ENCODE measurements around the gene C19orf73. TPM values are rescaled to one million over a fixed set of nuclear protein-coding genes. Genes with fewer than 3 reads are reported as not detected.
A peak's percentile ranks its signal among the peaks of the same experiment; 100 is the strongest.

C19orf73 gene
- total RNA-seq, 1 experiment from 2014 or later, result 2.2 TPM

GRCh38 chr19:49086296-49086695 is 32.6 kb downstream of the C19orf73 start:
- Histone ChIP-seq H3K4me3 (replicated peaks in 1 of 2; ENCODE audit: low read depth in 1 of 2, low read length in 2 of 2) (peak overlapping the region; percentile 86), H3K27me3 (ENCODE audit: insufficient read depth, low read length) (no peaks in the 10 kb centered on the region), H2AFZ (ENCODE audit: low read depth, low read length, poor library complexity, severe bottlenecking) (no peak overlapping the region), H3K9ac (ENCODE audit: low read length) (peak overlapping the region; percentile 78), H3K79me2 (ENCODE audit: insufficient read depth, low read length) (peaks cover 60% of the 10 kb centered on the region), H3K9me2 (ENCODE audit: insufficient read depth) (no peaks in the 10 kb centered on the region), H3K4me2 (ENCODE audit: low read length) (peak overlapping the region; percentile 90), H3K4me1 (ENCODE audit: control insufficient read depth in 1 of 2, insufficient read depth in 2 of 2, low read length in 2 of 2) (peaks cover 6 to 25% of the 10 kb centered on the region in 2 experiments), H3K9me3 (ENCODE audit: control insufficient read depth in 1 of 2, insufficient read depth in 1 of 2, low read depth in 1 of 2, low read length in 2 of 2) (no peaks in the 10 kb centered on the region), H3K36me3 (ENCODE audit: control insufficient read depth in 1 of 2, insufficient read depth in 2 of 2, low read length in 2 of 2) (peaks cover 21 to 37% of the 10 kb centered on the region in 2 experiments), H3K27ac (ENCODE audit: low read depth, low read length) (peak overlapping the region; percentile 94), H4K20me1 (ENCODE audit: insufficient read depth) (peaks cover 35% of the 10 kb centered on the region; the same call in 1 of the 2 replicates)
- ChIA-PET RAD21 (ENCODE audit: low non-redundant PET in 1 of 2, low total read pairs in 2 of 2, uncharacterized antibody in 2 of 2, unreplicated experiment in 2 of 2) (no interaction called here), CTCF (interaction anchor here (0.8 kb wide), 1 partner anchor 11 kb away, joined by 3 read pairs; no protein-coding TSS in a partner anchor), POLR2A (no interaction called here)
- TF ChIP-seq ATF3 (IDR thresholded peaks at IDR 0.05) (no peak), RAD21 (IDR thresholded peaks at IDR 0.05; ENCODE audit: low read depth) (no peak), CBX3 (IDR thresholded peaks at IDR 0.05; ENCODE audit: low read depth) (no peak), EZH2phosphoT487 (IDR thresholded peaks at IDR 0.05; ENCODE audit: borderline replicate concordance) (no peak), EZH2 (IDR thresholded peaks at IDR 0.05) (no peak), EGR1 (IDR thresholded peaks at IDR 0.05; ENCODE audit: low read depth) (no peak), POLR2A (IDR thresholded peaks at IDR 0.05; ENCODE audit: borderline replicate concordance, extremely low read depth, insufficient read depth, insufficient read length) (no peak), CTCF (IDR thresholded peaks at IDR 0.05 in 2 of 3, conservative IDR thresholded peaks at IDR 0.05 in 1 of 3; ENCODE audit: borderline replicate concordance in 1 of 3, insufficient read depth in 1 of 3, low read depth in 2 of 3, low read length in 2 of 3) (no peak), ZNF274 (IDR thresholded peaks at IDR 0.05; ENCODE audit: low read depth, low read length) (no peak), SRF (IDR thresholded peaks at IDR 0.05; ENCODE audit: low read depth) (no peak)
- TF ChIP-seq, protein P1, sequence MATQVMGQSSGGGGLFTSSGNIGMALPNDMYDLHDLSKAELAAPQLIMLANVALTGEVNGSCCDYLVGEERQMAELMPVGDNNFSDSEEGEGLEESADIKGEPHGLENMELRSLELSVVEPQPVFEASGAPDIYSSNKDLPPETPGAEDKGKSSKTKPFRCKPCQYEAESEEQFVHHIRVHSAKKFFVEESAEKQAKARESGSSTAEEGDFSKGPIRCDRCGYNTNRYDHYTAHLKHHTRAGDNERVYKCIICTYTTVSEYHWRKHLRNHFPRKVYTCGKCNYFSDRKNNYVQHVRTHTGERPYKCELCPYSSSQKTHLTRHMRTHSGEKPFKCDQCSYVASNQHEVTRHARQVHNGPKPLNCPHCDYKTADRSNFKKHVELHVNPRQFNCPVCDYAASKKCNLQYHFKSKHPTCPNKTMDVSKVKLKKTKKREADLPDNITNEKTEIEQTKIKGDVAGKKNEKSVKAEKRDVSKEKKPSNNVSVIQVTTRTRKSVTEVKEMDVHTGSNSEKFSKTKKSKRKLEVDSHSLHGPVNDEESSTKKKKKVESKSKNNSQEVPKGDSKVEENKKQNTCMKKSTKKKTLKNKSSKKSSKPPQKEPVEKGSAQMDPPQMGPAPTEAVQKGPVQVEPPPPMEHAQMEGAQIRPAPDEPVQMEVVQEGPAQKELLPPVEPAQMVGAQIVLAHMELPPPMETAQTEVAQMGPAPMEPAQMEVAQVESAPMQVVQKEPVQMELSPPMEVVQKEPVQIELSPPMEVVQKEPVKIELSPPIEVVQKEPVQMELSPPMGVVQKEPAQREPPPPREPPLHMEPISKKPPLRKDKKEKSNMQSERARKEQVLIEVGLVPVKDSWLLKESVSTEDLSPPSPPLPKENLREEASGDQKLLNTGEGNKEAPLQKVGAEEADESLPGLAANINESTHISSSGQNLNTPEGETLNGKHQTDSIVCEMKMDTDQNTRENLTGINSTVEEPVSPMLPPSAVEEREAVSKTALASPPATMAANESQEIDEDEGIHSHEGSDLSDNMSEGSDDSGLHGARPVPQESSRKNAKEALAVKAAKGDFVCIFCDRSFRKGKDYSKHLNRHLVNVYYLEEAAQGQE (IDR thresholded peaks at IDR 0.05; ENCODE audit: low read depth), result no peak
- intact Hi-C loops (cut with micrococcal nuclease), result no loop called here
- BruUV-seq (replicated peaks), result no TSS peak
- DNase-seq (ENCODE audit: low read depth, low spot score) (no peak), ATAC-seq (no peak)
